GM12878 (cell line): ENCODE data around the gene NMBR. TPM values are rescaled to one million over a fixed set of nuclear protein-coding genes. Genes with fewer than 3 reads are reported as not detected.

Source experiments
- ATAC-seq: fragments of 200-7000 bp; cut with Tn5 transposase; 3 replicates; pipeline ENCODE4 v1.9.1; 2020; ENCODE audit warnings: mild to moderate bottlenecking, moderate library complexity
- BruUV-seq: library from RNA; stranded (reverse); fragments of 400-500 nt; replicated peaks from 2 replicates; lab custom pipeline; 2021; lab: Mats Ljungman, UMichigan
- CTCF ChIA-PET: fragments of 300-600 bp; sonication (Branson Sonifier 250); formaldehyde crosslinking; extraction: SDS; loops from one replicate; lab custom pipeline; 2021; ENCODE audit warnings: inconsistent platforms; lab: Yijun Ruan, JAX
- POLR2A ChIA-PET: fragments of 350-600 bp; formaldehyde crosslinking; extraction: SDS; loops from one replicate; lab custom pipeline; 2021; ENCODE audit warnings: inconsistent platforms; lab: Charles Lee
- RAD21 ChIA-PET: fragments of 300-600 bp; sonication (Branson Sonifier 250); formaldehyde crosslinking; loops from one replicate; lab custom pipeline; 2023; ENCODE audit warnings: antibody characterized with exemption; ENCODE audit not compliant: unreplicated experiment; lab: Charles Lee
- SMC1A ChIA-PET: fragments of 300-600 bp; sonication (Branson Sonifier 250); formaldehyde crosslinking; loops from one replicate; lab custom pipeline; 2023; ENCODE audit not compliant: unreplicated experiment, uncharacterized antibody; lab: Charles Lee
- DNase-seq: peaks from one replicate; pipeline ENCODE4 v3.0.0-alpha.2; 2011; ENCODE audit warnings: low read depth, low spot score
- FAIRE-seq: peaks from 3 replicates; lab custom pipeline; 2011; peaks lifted over from hg19 to GRCh38; lab: Jason Lieb, UNC
- H2AFZ ChIP-seq: 2 replicates; pipeline ENCODE4 v1.6.0; 2011; ENCODE audit warnings: low read depth, low read length, control low read depth; ENCODE audit not compliant: control insufficient read depth
- H3K27ac ChIP-seq: 2 replicates; pipeline ENCODE4 v1.5.1; 2011; ENCODE audit warnings: control low read depth; ENCODE audit not compliant: control insufficient read depth, insufficient read depth
- H3K27me3 ChIP-seq, 2 experiments: replicated peaks in 1 of 2; 2 replicates each; pipeline versions ENCODE4 v1.6.0 to v1.6.1; 2011; ENCODE audit warnings: low read length in 1 of 2; ENCODE audit not compliant: control insufficient read depth in 2 of 2, insufficient read depth in 2 of 2
- H3K36me3 ChIP-seq, 2 experiments: 2 replicates each; pipeline ENCODE4 v1.5.1; 2011; ENCODE audit warnings: low read length in 1 of 2; ENCODE audit not compliant: control insufficient read depth in 2 of 2, insufficient read depth in 2 of 2
- H3K4me1 ChIP-seq: 2 replicates; pipeline ENCODE4 v1.6.1; 2011; ENCODE audit warnings: mild to moderate bottlenecking, low read length, moderate library complexity, mixed read lengths; ENCODE audit not compliant: control insufficient read depth, insufficient read depth
- H3K4me2 ChIP-seq: 2 replicates; pipeline ENCODE4 v1.6.0; 2011; ENCODE audit warnings: control low read depth; ENCODE audit not compliant: control insufficient read depth, insufficient read depth
- H3K4me3 ChIP-seq: fragments of 200-600 bp; sonication (generic); 2 replicates; pipeline ENCODE4 v1.5.1; 2016
- H3K79me2 ChIP-seq: 2 replicates; pipeline ENCODE4 v1.6.0; 2011; ENCODE audit warnings: low read length; ENCODE audit not compliant: control insufficient read depth, insufficient read depth
- H3K9ac ChIP-seq: 2 replicates; pipeline ENCODE4 v1.8.0; 2011; ENCODE audit warnings: low read length, control low read depth, mixed read lengths; ENCODE audit not compliant: control insufficient read depth, insufficient read depth
- H3K9me3 ChIP-seq: replicated peaks from 3 replicates; pipeline ENCODE4 v1.5.1; 2011; ENCODE audit warnings: mild to moderate bottlenecking, low read length; ENCODE audit not compliant: control insufficient read depth, insufficient read depth
- H4K20me1 ChIP-seq: 2 replicates; pipeline ENCODE4 v1.6.0; 2011; ENCODE audit not compliant: control insufficient read depth, insufficient read depth
- GATAD2B ChIP-seq: fragments of 450-650 bp; conservative IDR thresholded peaks from 2 replicates; pipeline ENCODE4 v1.6.1; 2017; ENCODE audit warnings: low read depth, mild to moderate bottlenecking, moderate library complexity
- HDGF ChIP-seq: fragments of 450-650 bp; IDR thresholded peaks from 2 replicates; pipeline ENCODE4 v1.6.1; 2016; ENCODE audit warnings: antibody characterized with exemption
- NFYA ChIP-seq: IDR thresholded peaks from 2 replicates; pipeline ENCODE4 v1.6.1; 2011; ENCODE audit warnings: low read depth, mild to moderate bottlenecking, low read length, improper control_type of control experiment, borderline replicate concordance
- NFYB ChIP-seq: IDR thresholded peaks from 2 replicates; pipeline ENCODE4 v1.6.1; 2011; ENCODE audit warnings: low read depth, mild to moderate bottlenecking, low read length, improper control_type of control experiment, moderate library complexity; ENCODE audit not compliant: insufficient read depth
- ZNF384 ChIP-seq: IDR thresholded peaks from 2 replicates; pipeline ENCODE4 v1.6.1; 2012; ENCODE audit warnings: low read depth, mild to moderate bottlenecking, low read length, improper control_type of control experiment, borderline replicate concordance
- WGBS: methylation state at CpG from one replicate; pipeline ENCODE4 v1.1.6; 2016; ENCODE audit warnings: low lambda C conversion rate; ENCODE audit not compliant: insufficient replicate concordance, insufficient coverage; ENCODE audit errors: missing lambda C conversion rate; 5-methylcytosine and 5-hydroxymethylcytosine counted together
- in situ Hi-C: fragments of 300-500 bp; cut with MboI; formaldehyde crosslinking; loops from 9 replicates; pipeline ENCODE4 v1.14.3; 2018; ENCODE audit warnings: mixed read lengths
- intact Hi-C: fragments of 100-400 bp; cut with micrococcal nuclease; formaldehyde crosslinking; loops from one replicate; pipeline ENCODE4 v1.14.2; 2022; ENCODE audit not compliant: unreplicated experiment
- polyA plus RNA-seq, 11 experiments: library from polyadenylated mRNA; depleted of rRNA in 4 of 11; unstranded in 6 of 11; stranded (reverse) in 5 of 11; fragments of >200 nt; fragmentation: Nextera tagmentation in 4 of 11; fragmentation: Illumina TruSeq in 1 of 11; extraction: Ambion mirVana in 4 of 11; extraction: Trizol in 1 of 11; gene quantifications; 1 replicate in 1 of 11; 2 replicates in 10 of 11; pipeline versions ENCODE4 v1.2.1 to v1.2.3, GENCODE V29; 2011 to 2016; ENCODE audit warnings: inconsistent platforms in 2 of 11, missing spikeins in 2 of 11, low read depth in 1 of 11
- total RNA-seq, 4 experiments: library from RNA; depleted of rRNA in 3 of 4; stranded (reverse); fragments of >200 nt in 3 of 4; fragmentation: Illumina TruSeq in 1 of 4; extraction: Trizol in 1 of 4; gene quantifications; 2 replicates each; pipeline versions ENCODE4 v1.2.1 to v1.2.3, GENCODE V29; 2013 to 2021
- TF ChIP-seq, protein P1 (sequence below): IDR thresholded peaks from 2 replicates; pipeline ENCODE4 v1.6.1; 2012; ENCODE audit warnings: low read depth, low read length, improper control_type of control experiment
- TF ChIP-seq, protein P2 (sequence below): IDR thresholded peaks from 2 replicates; pipeline ENCODE4 v1.6.1; 2012; ENCODE audit warnings: low read depth, low read length, improper control_type of control experiment

The NMBR gene
- total and polyA plus RNA-seq, 10 of the 15 experiments (the other 5 are each of a cell fraction or from before 2014, with no cell fraction given): not detected

DNA sequence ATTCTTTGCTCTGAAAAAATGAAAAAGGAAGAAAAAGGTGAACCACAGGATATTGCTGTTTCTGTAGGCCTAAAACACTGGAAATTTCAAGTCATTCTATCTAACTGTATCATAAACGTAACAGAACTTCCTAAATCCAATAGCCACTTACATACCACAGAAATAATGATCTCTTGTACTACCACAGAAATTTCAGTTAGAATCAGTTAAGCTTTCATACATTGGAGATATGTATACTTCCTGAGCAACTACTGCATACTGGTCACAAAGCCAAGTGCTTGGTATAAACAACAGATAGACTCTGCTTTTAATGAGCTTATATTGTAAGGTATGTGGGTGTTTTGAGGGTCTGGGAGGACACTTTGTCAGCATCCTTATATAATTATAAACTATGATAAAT is 38.7 kb upstream of the NMBR start:
- H3K9ac ChIP-seq: no peak overlapping the region
- intact Hi-C loops: no loop called here
- ATAC-seq: no peak
- H3K9me3 ChIP-seq: no peaks in the 10 kb centered on the region
- H4K20me1 ChIP-seq: no peaks in the 10 kb centered on the region
- no peaks in the 10 kb centered on the region for H3K36me3 ChIP-seq
- no TSS peak for BruUV-seq
- H3K27me3 ChIP-seq: no peaks in the 10 kb centered on the region
- no peak for TF ChIP-seq HDGF
- no peak for TF ChIP-seq NFYA
- TF ChIP-seq GATAD2B: no peak
- TF ChIP-seq, protein P1, sequence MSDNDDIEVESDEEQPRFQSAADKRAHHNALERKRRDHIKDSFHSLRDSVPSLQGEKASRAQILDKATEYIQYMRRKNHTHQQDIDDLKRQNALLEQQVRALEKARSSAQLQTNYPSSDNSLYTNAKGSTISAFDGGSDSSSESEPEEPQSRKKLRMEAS: no peak
- TF ChIP-seq NFYB: no peak
- TF ChIP-seq, protein P2, sequence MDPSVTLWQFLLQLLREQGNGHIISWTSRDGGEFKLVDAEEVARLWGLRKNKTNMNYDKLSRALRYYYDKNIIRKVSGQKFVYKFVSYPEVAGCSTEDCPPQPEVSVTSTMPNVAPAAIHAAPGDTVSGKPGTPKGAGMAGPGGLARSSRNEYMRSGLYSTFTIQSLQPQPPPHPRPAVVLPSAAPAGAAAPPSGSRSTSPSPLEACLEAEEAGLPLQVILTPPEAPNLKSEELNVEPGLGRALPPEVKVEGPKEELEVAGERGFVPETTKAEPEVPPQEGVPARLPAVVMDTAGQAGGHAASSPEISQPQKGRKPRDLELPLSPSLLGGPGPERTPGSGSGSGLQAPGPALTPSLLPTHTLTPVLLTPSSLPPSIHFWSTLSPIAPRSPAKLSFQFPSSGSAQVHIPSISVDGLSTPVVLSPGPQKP: no peak
- TF ChIP-seq ZNF384: no peak
- FAIRE-seq: no peak
- ChIA-PET CTCF (interaction anchor here (0.7 kb wide), 1 partner anchor 22 kb away, joined by 3 read pairs; no protein-coding TSS in a partner anchor), POLR2A (no interaction called here), RAD21 (no interaction called here), SMC1A (interaction anchor here (0.9 to 2.4 kb wide), 3 partner anchors 11 to 22 kb away, joined by 3 to 12 read pairs (median 5); no protein-coding TSS in a partner anchor)
- DNase-seq: no peak
- H3K4me3 ChIP-seq: no peak overlapping the region
- WGBS: 95% methylated on average over 1 of the region's 1 CpG
- in situ Hi-C loops: no loop called here
- no peak overlapping the region for H2AFZ ChIP-seq
- no peak overlapping the region for H3K27ac ChIP-seq
- H3K79me2 ChIP-seq: no peaks in the 10 kb centered on the region
- no peaks in the 10 kb centered on the region for H3K4me1 ChIP-seq
- no peak overlapping the region for H3K4me2 ChIP-seq
